ENCODE data around the gene SORCS2. TPM values are rescaled to one million over a fixed set of nuclear protein-coding genes. Genes with fewer than 3 reads are reported as not detected.

Gene SORCS2
- total RNA-seq, 4 donors from 2014 or later: 0.19 to 0.85 (median 0.66) TPM

GRCh38 chr4:7429601-7430078 is 237.3 kb downstream of the SORCS2 start:
- no peak for TF ChIP-seq CTCF (IDR thresholded peaks at IDR 0.05; ENCODE audit: low read depth)

- TF ChIP-seq CTCF (IDR thresholded peaks at IDR 0.05; ENCODE audit: low read depth): no peak
Observed at GRCh38 chr4:7430368-7430964, 238.1 kb downstream of the SORCS2 start.

GRCh38 chr4:7430965-7431695 is 238.8 kb downstream of the SORCS2 start:
- no peak for TF ChIP-seq CTCF (IDR thresholded peaks at IDR 0.05; ENCODE audit: low read depth)

GRCh38 chr4:7431696-7432530 is 239.6 kb downstream of the SORCS2 start:
- TF ChIP-seq CTCF (IDR thresholded peaks at IDR 0.05; ENCODE audit: low read depth): no peak

- TF ChIP-seq CTCF (IDR thresholded peaks at IDR 0.05; ENCODE audit: low read depth): no peak
Observed at GRCh38 chr4:7432531-7433375, 240.4 kb downstream of the SORCS2 start.

- no peak for TF ChIP-seq CTCF (IDR thresholded peaks at IDR 0.05; ENCODE audit: low read depth)
Observed at GRCh38 chr4:7433376-7434140, 241.2 kb downstream of the SORCS2 start.
